Stimulated activated CD4-positive, alpha-beta T cell treated with anti-CD3 and anti-CD28 coated beads, Interleukin-1b, Interleukin-23, amount 100 ng/mL, for 24 hours (primary cell): ENCODE data around the gene MARCO.
"Not testable (repeated sequence)": the region's sequence is repeated elsewhere in the genome, so short reads cannot be mapped to it uniquely, and the experiment has no call there.

ENCODE experiments used
- DNase-seq, 4 experiments: peaks; one replicate each; pipeline ENCODE4 v3.0.0-alpha.2; 2020; ENCODE audit warnings: low read depth in 4 of 4, low spot score in 1 of 4

The MARCO gene

GRCh38 chr2:119003856-119004255, 61.9 kb downstream of the MARCO start:
- not testable (repeated sequence) for DNase-seq

GRCh38 chr2:119004602-119005001, 62.6 kb downstream of the MARCO start:
- no peak for DNase-seq

DNA sequence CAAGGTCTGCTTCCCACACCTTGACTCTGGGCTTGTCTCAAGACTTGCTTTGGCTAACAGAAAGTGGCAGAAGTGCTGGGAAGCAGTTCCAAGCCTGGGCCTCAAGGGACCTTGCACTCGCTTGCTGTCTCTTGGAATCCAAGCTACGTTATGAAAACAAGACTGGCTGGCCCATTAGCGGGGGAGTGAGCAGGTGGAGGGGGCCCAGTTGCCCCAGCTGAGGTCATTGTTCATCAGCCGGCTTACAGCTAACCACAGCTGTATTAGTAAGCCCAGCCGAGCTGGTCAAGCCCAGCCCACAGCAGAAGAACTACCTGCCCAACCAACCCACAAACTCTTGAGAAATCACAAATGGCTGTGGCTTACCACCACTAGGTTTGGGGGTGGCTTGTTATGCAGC, 63.1 kb downstream of the MARCO start:
- no peak for DNase-seq

DNA sequence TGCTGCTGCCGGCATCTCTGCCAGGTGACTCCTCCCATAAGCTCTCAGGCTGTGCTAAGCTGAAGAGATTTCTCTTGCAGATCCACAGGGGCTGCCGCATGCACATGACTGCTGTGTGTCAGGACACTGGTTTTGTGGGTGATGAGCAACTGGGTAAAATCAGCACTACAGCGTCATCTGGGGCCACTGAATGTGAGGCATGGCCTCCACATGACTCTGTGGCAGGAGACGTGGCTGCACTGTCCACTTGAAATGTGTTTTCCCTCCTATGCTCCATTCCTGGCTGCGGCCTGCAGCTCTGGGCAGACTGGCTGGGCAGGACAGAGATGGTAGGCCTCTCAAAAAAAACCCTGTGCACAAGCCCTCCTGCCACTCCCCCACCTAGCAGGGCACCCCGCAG, 63.6 kb downstream of the MARCO start:
- no peak for DNase-seq

GRCh38 chr2:119006441-119006840, 64.4 kb downstream of the MARCO start:
- no peak for DNase-seq

DNA sequence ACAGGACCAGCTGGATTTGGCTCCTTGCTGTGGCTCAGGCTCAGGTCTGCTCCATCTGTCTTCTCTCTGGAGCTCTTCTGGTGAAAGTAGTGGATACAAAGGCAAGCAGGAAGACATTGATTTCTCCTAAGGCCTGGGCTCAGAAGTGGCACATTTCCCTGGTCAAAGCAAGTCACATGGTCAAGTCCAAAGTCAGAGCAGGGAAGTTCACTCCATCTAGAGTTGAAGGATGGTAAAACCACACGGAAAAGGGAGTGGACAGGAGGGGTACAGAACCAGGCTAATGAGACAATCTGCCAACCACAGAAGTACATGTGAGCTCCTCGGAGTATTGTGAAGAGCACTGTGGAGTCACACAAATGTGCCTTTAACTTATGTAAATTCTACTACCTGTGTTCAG, 66.1 kb downstream of the MARCO start:
- no peak for DNase-seq

GRCh38 chr2:119009110-119009509, 67.1 kb downstream of the MARCO start:
- DNase-seq: no peak

GRCh38 chr2:119010336-119010735, 68.3 kb downstream of the MARCO start:
- no peak for DNase-seq

DNA sequence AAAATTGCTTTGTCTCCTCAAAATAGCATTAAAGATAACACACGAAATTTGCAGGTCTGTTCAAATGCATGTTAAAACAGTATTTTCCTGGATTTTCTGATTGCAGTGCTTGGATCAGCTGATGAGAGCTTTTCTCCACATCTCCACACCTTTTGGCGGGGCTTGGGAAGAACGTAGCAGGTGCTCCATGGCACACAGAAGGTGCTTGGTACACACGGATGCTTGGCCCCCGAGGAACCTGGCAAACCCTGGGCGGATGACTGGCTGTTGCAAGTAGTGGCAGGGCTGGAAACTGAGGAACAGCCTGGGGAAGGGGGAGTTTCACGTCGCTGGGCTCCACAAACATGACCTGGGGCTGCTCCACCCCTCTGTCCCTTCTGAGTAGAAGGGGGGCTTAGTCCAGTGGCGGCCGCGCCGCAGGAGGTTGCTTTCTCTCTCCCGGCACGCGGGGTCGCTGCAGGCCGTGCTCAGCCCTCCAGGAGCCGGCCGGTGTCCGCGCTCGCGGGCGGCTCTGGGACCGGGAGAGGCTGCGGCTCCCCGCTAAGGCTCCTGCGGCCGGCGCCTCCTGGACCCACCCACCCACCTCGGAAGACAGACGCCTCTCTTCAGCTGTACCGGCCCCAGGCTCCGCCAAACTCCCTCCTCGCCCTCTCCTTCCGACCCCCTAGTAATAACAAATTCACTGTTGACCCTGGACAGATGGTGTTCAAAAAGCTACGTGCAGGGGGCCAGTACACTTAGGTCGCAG, 69.3 kb downstream of the MARCO start:
- DNase-seq: no peak

GRCh38 chr2:119011910-119012209, 69.9 kb downstream of the MARCO start:
- no peak for DNase-seq

- no peak for DNase-seq
Observed at GRCh38 chr2:119012345-119013301, 70.6 kb downstream of the MARCO start.

GRCh38 chr2:119013671-119014070, 71.7 kb downstream of the MARCO start:
- no peak for DNase-seq

DNA sequence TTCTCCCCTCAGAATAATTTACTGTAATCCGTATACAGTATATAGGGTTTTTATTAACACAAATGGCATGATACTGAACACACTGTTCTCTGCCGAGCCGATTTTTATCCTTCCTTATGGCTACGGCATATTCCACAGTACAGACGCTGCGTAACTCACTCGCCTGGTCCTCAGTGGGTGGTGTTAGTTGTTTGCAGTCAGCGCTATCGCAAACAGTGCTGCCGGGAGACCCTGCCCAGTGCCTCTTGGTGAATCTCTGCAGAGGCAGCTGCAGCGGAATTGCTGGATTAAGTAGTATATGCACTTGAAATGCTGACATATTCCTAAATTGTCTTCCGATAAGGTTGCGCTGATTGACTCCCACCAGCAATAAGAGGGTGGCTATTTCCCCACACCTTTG, 73.9 kb downstream of the MARCO start:
- DNase-seq: no peak

GRCh38 chr2:119019521-119019920, 77.5 kb downstream of the MARCO start:
- no peak for DNase-seq

- DNase-seq: no peak
Observed at GRCh38 chr2:119022678-119023077, 80.7 kb downstream of the MARCO start.

GRCh38 chr2:119023534-119023933, 81.5 kb downstream of the MARCO start:
- no peak for DNase-seq

- no peak for DNase-seq
Observed at GRCh38 chr2:119024152-119024551, 82.2 kb downstream of the MARCO start.

DNA sequence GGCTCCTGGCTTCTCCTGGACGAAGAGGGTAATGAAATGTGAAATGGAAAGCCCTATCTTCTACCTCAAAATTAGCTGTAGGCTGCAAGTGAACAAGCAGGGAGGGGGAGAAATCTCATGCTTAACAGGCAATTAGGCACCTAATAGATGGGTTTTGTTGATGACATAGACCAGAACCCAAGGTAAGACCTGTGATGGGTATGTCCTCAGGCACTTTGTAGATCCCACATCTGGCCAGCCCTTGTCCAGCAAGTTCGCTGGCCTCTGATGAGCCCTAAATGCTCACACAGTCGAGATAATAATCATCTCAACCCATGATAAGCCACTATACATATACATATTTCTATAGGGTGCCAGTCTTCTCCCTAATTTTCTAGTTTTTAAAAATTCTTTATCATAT, 82.6 kb downstream of the MARCO start:
- DNase-seq: no peak

- DNase-seq: no peak
Observed at GRCh38 chr2:119025013-119025412, 83.0 kb downstream of the MARCO start.

- DNase-seq: no peak
Observed at GRCh38 chr2:119025762-119026351, 83.9 kb downstream of the MARCO start.

GRCh38 chr2:119026890-119027289, 84.9 kb downstream of the MARCO start:
- no peak for DNase-seq
